HG02981 (cell line): ENCODE measurements around the gene DEFB116.
"Not testable (repeated sequence)": the region's sequence is repeated elsewhere in the genome, so short reads cannot be mapped to it uniquely, and the experiment has no call there.

Experiments
- ATAC-seq: cut with Tn5 transposase; IDR thresholded peaks from one replicate; pipeline ENCODE4 v1.9.1; 2021; ENCODE audit warnings: mild to moderate bottlenecking, moderate library complexity; ENCODE audit not compliant: unreplicated experiment

DEFB116 gene

GRCh38 chr20:31308535-31309162 lies at the start of gene DEFB116:
Gene DEFB116 (minus strand): TSS chr20:31308585. CDS start chr20:31308585, 0 bp downstream.
- ATAC-seq = no peak

- ATAC-seq = no peak
These were observed 47.6 kb upstream of the DEFB116 start for GRCh38 chr20:31355981-31356380.

DNA sequence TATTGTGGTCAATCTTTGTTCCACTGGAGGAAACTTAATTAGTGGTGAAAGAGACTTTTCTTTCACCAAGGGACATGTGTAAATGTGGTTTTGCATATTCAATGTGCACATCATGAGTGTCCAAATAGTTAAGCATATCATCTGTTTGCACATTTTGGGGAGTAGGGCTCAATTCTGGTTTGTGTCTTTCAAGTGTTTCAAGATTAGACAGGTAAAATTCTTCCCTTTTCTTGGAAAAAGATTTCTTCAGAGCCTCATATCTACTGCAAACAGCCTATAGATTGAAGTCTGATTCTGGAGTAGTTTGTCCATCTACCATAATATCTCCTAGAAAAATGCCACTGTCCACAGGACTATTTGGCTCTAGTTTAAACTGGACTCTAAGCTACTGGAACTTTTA lies 33.1 kb upstream of the DEFB116 start:
- no peak for ATAC-seq

GRCh38 chr20:31330893-31331292 lies 22.5 kb upstream of the DEFB116 start:
- no peak for ATAC-seq

DNA sequence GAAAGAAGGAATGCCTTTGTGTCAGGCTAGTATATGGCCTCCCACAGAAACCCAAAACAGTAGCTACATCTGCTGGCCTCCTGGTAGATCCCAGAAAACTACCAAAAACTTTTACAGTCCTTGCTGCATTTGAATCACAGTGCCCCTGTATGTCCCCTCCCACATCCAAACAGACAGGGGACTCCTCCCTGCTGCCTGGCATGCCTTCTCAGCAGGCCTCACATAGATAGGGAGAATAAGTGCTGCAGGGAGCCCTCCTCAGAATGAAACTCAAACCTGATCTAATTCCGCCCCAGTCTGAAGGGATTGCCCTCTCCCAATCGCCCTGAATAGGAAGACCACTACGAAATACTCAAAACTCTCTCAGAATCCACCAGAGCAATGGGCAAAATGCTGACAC lies 14.1 kb upstream of the DEFB116 start:
- no peak for ATAC-seq

- not testable (repeated sequence) for ATAC-seq
These were observed 23.4 kb downstream of the DEFB116 start for GRCh38 chr20:31284964-31285363.

GRCh38 chr20:31278178-31278577 lies 30.2 kb downstream of the DEFB116 start:
- no peak for ATAC-seq

GRCh38 chr20:31274441-31274840 lies 33.9 kb downstream of the DEFB116 start:
- ATAC-seq = no peak

- ATAC-seq = no peak
These were observed 48.0 kb downstream of the DEFB116 start for GRCh38 chr20:31260326-31260932.

GRCh38 chr20:31257364-31257763 lies 51.0 kb downstream of the DEFB116 start, which contains the start of gene DEFB115:
Gene DEFB115 (plus strand): TSS chr20:31257664. CDS start chr20:31257664, 0 bp downstream.
- no peak for ATAC-seq

GRCh38 chr20:31256959-31257358 lies 51.4 kb downstream of the DEFB116 start:
- ATAC-seq = no peak
